Inflammatory macrophage treated with lipopolysaccharide for 4 hours (primary cell): ENCODE measurements around the gene PDZK1IP1.

Experiments
- DNase-seq: peaks from one replicate; pipeline ENCODE4 v3.0.0-alpha.2; 2020

Gene PDZK1IP1, protein sequence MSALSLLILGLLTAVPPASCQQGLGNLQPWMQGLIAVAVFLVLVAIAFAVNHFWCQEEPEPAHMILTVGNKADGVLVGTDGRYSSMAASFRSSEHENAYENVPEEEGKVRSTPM

DNA sequence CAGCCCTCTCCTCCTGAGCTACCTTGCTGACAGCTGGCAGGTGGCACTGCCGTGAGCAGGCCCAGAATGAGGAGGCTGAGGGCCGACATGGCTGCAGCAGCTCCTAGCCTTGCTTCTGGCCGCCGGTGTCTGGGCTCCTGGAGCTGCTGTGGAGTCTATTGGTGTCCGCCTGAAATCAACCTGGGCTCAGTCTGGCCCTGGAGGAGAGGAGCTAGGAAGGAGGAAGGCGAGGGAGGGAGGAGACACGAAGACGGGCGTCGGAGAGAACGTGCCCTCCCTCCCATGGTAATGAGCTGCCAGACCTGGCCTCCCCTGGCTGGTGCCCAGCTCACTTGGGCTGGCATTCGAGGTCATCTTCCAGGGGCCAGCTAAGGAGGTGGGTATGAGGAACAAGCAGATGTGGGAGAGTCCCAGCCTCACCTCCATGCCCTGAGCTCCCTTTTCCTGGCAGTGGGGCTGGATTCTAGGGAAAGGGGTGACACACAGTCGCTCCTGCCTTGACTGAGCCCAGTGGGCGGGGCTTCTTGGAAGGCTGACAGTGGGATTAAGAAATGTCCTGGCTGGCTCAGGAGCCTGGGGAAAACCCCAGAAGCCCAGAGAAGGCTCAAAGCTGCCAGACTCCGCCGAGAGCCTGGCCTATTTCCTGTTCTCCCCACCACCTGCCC lies at the start of gene PDZK1IP1:
Gene PDZK1IP1 (minus strand): TSS at position 193 of the 665 bp plus-strand sequence. CDS start 104 bp downstream, at position 89.
- peak; percentile 55 for DNase-seq

DNA sequence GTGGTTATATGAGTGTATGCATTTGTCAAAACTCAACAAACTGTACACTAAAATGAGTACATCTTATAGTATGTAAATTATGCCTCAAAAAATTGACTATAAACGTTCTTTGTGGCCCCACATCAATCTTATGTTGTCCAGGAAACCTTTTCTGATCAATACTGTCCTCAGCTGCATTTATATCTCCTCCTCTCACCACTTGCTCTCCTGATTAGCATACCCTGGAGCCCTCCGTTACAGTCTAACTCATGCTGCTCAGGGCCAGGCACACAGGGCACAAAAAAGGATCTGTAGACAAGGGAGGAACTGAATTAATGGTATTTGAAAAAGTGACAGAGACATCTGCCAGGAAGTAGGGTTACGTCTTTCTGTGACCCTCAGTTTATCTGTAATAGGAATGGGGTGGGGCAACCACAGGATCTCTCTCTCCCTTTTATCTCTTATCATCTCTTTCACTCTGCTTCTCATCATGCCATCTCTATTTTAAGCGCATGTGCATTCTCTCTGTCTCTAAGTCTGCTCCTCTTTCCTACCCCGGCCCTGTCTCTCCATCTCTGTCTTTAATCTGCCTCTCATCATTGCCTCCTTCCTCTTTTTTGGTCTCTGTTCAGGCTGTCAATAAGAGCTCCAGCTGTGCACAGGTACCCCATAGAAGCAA lies 49.2 kb upstream of the PDZK1IP1 start:
- DNase-seq, result no peak

GRCh38 chr1:47235806-47236205 lies 46.0 kb upstream of the PDZK1IP1 start:
- no peak for DNase-seq

- no peak for DNase-seq
Observed at GRCh38 chr1:47235241-47235681, 45.4 kb upstream of the PDZK1IP1 start.

DNA sequence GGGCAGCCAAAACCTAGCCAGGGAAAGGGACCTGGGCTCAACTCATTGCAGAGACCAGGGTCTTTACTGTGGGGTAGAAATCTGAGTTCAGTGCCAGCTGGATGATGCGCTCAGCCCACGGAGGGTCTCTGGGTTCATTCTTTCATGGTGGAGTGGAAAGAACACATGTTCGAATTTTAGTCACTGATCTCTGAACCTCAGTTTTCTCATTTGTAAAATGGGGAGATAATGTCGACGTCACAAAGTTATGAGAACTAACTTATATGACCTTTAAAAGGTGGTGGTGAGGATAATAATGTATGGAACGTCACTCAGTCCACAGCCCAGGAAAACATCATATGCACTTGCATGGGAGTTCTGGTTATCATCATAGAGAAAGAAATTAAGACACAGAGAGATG lies 43.4 kb upstream of the PDZK1IP1 start:
- no peak for DNase-seq

DNA sequence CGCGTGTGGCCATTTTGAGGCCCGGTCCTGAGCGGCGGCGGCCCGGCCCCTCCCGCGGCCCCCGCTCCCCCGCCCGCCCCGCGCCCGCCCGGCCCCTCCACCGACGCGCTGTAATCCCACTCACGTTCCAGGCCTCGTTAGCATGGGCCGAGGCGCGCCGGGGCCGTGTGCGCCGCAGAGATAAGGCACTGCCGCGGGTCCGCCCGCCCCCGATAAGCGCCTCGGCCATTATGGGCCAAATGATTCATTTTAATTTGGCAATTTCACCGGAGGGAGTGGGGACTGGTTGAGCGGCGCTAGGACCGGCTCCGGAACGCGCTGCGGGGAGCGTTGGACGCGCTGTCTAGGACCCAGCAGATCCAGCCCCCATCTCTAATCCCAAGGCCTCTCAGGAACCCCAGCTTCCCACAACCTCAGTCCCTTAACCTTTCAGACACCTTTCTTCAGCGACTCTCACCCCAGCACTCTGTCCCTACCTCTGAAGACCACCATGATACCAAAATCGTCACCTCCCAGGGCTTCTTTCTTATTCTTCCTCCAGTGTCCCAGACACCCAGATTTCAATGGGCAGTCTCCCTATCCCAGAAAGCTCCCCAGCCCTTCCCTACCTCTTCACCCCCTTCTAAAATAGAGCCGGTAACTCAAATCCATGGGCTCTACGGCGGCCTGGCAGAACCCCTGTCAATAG lies 42.5 kb upstream of the PDZK1IP1 start, which contains the start of gene TAL1:
Gene TAL1 (minus strand): TSS at position 39 of the 688 bp plus-strand sequence. CDS start 6,337 bp downstream, outside the sequence.
- no peak for DNase-seq

GRCh38 chr1:47231301-47232186 lies 41.7 kb upstream of the PDZK1IP1 start:
- peak; percentile 78 for DNase-seq

DNA sequence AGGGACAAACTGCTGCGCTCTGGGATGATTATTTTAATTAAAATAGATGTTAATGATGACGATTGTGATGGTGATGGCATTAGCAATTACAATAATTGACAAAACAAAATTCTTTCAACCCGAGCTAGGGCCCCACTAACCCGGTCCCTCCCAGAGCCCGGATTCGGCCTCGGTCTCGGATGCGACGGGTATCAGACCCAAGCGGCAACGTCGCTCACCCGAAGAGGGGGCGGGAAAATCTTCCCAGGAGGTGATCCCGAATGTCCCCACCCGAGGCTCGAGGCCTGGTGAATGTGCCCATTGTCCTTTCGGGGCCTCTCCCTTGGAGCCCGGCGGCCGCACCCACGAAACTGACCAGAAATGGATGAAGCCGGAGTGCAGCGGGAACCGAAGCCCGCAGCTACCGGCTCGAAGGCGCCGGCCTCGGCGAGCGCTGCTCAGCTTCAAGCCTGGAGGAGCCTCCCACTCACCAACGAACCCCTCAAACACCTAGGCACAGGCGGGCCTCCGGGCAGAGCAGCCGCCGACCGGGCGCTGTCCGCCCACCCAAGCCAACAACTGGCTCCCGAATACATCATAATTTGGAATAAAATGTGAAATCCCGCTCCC lies 41.0 kb upstream of the PDZK1IP1 start:
- peak; percentile 10 for DNase-seq

- no peak for DNase-seq
Observed at GRCh38 chr1:47229886-47230691, 40.3 kb upstream of the PDZK1IP1 start.

DNA sequence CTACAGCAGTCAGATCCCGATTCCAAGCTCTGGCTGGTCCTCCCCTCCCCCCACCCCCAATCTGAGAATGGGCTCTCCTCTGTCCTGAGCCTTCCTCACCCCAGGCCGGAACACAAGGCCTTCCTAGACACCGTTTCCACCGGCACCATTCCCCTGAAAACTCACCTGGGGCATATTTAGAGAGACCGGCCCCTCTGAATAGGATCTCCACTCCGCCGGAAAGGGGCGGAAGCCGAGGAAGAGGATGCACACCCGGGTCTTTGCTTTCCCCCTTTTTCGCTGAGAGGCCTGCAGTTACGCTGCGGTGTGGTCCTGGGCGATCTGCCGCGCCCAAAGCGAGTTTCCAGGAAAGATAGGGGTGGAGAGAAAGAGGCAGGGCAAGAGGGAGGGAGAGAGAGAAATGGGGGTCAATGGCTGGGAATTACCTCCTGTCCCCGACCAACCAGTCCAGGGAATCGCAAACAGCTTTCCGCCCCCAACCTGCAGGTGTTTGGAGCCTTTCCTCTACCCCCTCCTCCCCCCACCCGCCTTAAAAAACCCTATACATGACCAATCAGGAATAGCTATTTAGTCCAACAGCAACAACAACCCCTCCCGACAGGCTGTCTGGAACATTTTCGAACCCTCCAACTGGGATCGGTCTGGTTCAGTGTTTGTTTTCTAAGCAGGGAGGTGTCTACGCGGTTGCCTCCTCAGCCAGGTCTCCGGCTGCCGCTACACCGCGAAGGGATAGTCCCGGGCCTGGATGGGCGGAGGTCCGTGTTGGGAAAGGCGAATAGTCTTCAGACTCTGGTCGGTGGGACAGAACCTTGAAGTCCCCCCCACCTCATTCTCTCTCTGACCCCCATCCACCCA lies 39.4 kb upstream of the PDZK1IP1 start:
- DNase-seq, result no peak

DNA sequence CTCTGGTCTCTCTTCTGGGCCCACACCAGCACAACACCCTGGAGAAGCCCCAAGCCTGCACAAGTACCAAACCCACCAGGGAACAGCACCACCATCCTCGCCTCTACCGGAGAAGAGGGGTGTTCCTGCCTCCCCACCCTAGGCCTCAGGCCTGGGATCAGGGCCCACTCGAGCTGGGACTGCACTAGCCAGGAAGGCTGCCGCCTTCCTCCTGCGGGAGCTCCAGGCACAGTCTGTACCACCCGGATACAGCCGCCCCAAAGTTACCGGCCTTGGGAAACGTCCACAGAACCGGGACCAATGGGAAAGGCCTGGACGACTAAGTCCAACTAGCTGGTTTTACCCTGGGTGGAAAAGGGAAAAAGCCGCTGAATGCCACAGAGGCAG lies 38.8 kb upstream of the PDZK1IP1 start:
- no peak for DNase-seq

GRCh38 chr1:47227341-47228232 lies 37.8 kb upstream of the PDZK1IP1 start:
- DNase-seq, result no peak

DNA sequence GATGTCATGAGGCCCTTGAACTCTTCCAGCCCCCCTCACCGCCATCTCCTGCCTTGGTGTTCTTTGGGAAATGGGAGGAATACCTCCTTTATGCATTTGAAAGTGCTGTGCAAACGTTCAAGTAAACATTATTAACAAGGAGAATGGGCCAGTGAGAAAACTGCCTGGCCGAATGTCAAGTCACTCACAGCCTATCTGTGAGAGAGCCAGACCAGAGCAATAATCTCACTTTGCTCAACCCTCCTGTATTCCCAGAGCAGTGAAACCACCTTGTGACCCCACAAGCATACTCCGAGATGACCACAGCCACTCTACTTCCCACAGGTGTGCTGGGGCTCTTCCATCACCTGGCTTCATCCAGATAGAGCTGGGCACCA lies 37.0 kb upstream of the PDZK1IP1 start:
- DNase-seq, result no peak

- no peak for DNase-seq
Observed at GRCh38 chr1:47226121-47226838, 36.4 kb upstream of the PDZK1IP1 start.

GRCh38 chr1:47225430-47226100 lies 35.7 kb upstream of the PDZK1IP1 start:
- no peak for DNase-seq

DNA sequence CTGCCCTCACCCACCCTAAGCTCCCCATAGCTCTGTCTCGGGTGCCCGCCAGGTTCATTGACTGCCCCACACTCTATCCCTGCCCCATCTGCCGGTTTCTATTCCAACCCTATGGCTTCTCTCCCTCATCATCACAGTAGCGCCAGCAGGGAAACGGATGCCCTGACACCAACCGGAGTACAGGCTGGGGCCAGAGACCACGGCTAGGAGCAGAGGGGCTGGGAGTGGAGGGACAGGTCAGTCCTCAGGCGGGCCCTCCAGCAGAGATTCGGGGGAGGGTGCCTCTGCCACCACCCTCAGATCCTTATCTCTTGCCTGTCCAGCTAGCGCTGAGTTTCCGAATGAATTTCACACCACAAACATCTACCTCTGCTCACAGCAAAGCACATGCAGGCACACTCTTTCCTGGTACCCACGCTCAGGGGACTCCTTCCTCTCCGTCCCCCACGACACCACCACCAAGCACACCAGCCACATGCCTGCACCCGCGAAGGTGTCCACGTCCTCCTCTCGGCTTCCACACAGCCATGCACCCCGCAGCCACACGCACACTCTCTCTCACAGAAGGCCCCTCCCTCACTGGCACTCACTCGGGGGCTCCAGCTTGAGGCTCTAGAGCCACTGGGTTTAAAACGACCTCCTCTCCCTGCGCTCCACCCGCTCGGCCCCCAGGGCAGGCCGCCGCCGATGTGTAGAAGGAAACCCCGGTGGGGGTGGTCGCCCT lies 35.0 kb upstream of the PDZK1IP1 start:
- no peak for DNase-seq
